ENCODE data around the gene PRKD2. TPM values are rescaled to one million over a fixed set of nuclear protein-coding genes. Genes with fewer than 3 reads are reported as not detected.

The PRKD2 gene
- total and polyA plus RNA-seq, 10 of the 15 experiments (the other 5 are each of a cell fraction or from before 2014, with no cell fraction given), result 2.3 to 98.8 (median 32.9) TPM

GRCh38 chr19:46700704-46701103 lies 16.2 kb downstream of the PRKD2 start:
- TF ChIP-seq CUX1 (IDR thresholded peaks at IDR 0.05; ENCODE audit: insufficient replicate concordance, low read depth, low read length) (no peak), PAX5 (IDR thresholded peaks at IDR 0.05; ENCODE audit: borderline replicate concordance, low read depth, low read length) (no peak), SRF (IDR thresholded peaks at IDR 0.05; ENCODE audit: low read depth in 2 of 2, low read length in 2 of 2) (no peak), CBFB (IDR thresholded peaks at IDR 0.05; ENCODE audit: low read depth) (no peak), ZNF24 (IDR thresholded peaks at IDR 0.05) (no peak), TARDBP (IDR thresholded peaks at IDR 0.05; ENCODE audit: borderline replicate concordance) (no peak), KAT2A (conservative IDR thresholded peaks at IDR 0.05; ENCODE audit: control insufficient read depth, low read depth, low read length) (no peak), PKNOX1 (IDR thresholded peaks at IDR 0.05) (no peak), IKZF1 (conservative IDR thresholded peaks at IDR 0.05) (no peak), ZZZ3 (IDR thresholded peaks at IDR 0.05; ENCODE audit: control insufficient read depth, insufficient read length, low read depth) (no peak), CTCF (IDR thresholded peaks at IDR 0.05 in 2 of 3, conservative IDR thresholded peaks at IDR 0.05 in 1 of 3; ENCODE audit: control insufficient read depth in 2 of 3, extremely low read depth in 1 of 3, insufficient read depth in 1 of 3, low read depth in 3 of 3, low read length in 3 of 3) (no peak), DPF2 (IDR thresholded peaks at IDR 0.05) (no peak), ZBTB33 (IDR thresholded peaks at IDR 0.05) (no peak), ZNF622 (IDR thresholded peaks at IDR 0.05) (no peak)
- Histone ChIP-seq H2AFZ (ENCODE audit: control insufficient read depth, low read depth, low read length) (no peak overlapping the region), H3K4me2 (ENCODE audit: control insufficient read depth, insufficient read depth) (no peak overlapping the region), H3K4me1 (ENCODE audit: control insufficient read depth, insufficient read depth, low read length) (no peaks in the 10 kb centered on the region), H3K9ac (ENCODE audit: control insufficient read depth, insufficient read depth, low read length) (no peak overlapping the region), H3K27me3 (replicated peaks in 1 of 2; ENCODE audit: control insufficient read depth in 2 of 2, insufficient read depth in 2 of 2, low read length in 1 of 2) (no peaks in the 10 kb centered on the region), H3K4me3 (no peak overlapping the region), H3K27ac (ENCODE audit: control insufficient read depth, insufficient read depth) (no peak overlapping the region), H4K20me1 (ENCODE audit: control insufficient read depth, insufficient read depth) (no peaks in the 10 kb centered on the region), H3K79me2 (ENCODE audit: control insufficient read depth, insufficient read depth, low read length) (no peaks in the 10 kb centered on the region), H3K9me3 (replicated peaks; ENCODE audit: control insufficient read depth, insufficient read depth, low read length) (no peaks in the 10 kb centered on the region), H3K36me3 (ENCODE audit: control insufficient read depth in 2 of 2, insufficient read depth in 2 of 2, low read length in 1 of 2) (peaks cover 31 to 35% of the 10 kb centered on the region in 2 experiments)
- SMC1A ChIA-PET (ENCODE audit: uncharacterized antibody, unreplicated experiment), result no interaction called here
- CTCF ChIA-PET, result no interaction called here
- in situ Hi-C loops (cut with MboI), result no loop called here
- RAD21 ChIA-PET (ENCODE audit: unreplicated experiment), result no interaction called here
- no peak for ATAC-seq
- POLR2A ChIA-PET, result no interaction called here
- intact Hi-C loops (cut with micrococcal nuclease; ENCODE audit: unreplicated experiment), result loop anchor here (5.0 kb wide), 1 partner anchor 42 kb away; no protein-coding TSS in a partner anchor
- BruUV-seq (replicated peaks), result no TSS peak
- WGBS (ENCODE audit: insufficient coverage, insufficient replicate concordance, low lambda C conversion rate, missing lambda C conversion rate), result 99% methylated on average over 9 of the region's 13 CpGs
- no peak for DNase-seq (ENCODE audit: low read depth, low spot score)
- FAIRE-seq, result no peak

All from GM12878 (cell line).